ENCODE measurements around the gene CAMK2G.

The CAMK2G gene

GRCh38 chr10:73858750-73859427 lies 15.5 kb downstream of the CAMK2G start:
- H3K4me3 ChIP-seq (ENCODE audit: low read depth, low read length), result no peak overlapping the region
- no peaks in the 10 kb centered on the region for H3K27me3 ChIP-seq (ENCODE audit: control insufficient read depth, insufficient read depth, low read length)
- no peak overlapping the region for H3K27ac ChIP-seq (ENCODE audit: low read depth, low read length)
- no peaks in the 10 kb centered on the region for H3K4me1 ChIP-seq (ENCODE audit: control insufficient read depth, insufficient read depth, low read length)
- H3K9ac ChIP-seq (ENCODE audit: low read length), result no peak overlapping the region
- peaks cover 57% of the 10 kb centered on the region for H3K36me3 ChIP-seq (ENCODE audit: control insufficient read depth, insufficient read depth, low read length)
- H3K9me3 ChIP-seq (ENCODE audit: control insufficient read depth, insufficient read depth, low read depth, low read length), result no peaks in the 10 kb centered on the region

GRCh38 chr10:73858013-73858708 lies 16.2 kb downstream of the CAMK2G start:
- Histone ChIP-seq H3K27me3 (ENCODE audit: control insufficient read depth, insufficient read depth, low read length) (no peaks in the 10 kb centered on the region), H3K4me1 (ENCODE audit: control insufficient read depth, insufficient read depth, low read length) (no peaks in the 10 kb centered on the region), H3K9ac (ENCODE audit: low read length) (no peak overlapping the region), H3K4me3 (ENCODE audit: low read depth, low read length) (no peak overlapping the region), H3K9me3 (ENCODE audit: control insufficient read depth, insufficient read depth, low read depth, low read length) (no peaks in the 10 kb centered on the region), H3K36me3 (ENCODE audit: control insufficient read depth, insufficient read depth, low read length) (peaks cover 59% of the 10 kb centered on the region), H3K27ac (ENCODE audit: low read depth, low read length) (no peak overlapping the region)

- Histone ChIP-seq H3K36me3 (ENCODE audit: control insufficient read depth, insufficient read depth, low read length) (peaks cover 63% of the 10 kb centered on the region), H3K4me3 (ENCODE audit: low read depth, low read length) (no peak overlapping the region), H3K9me3 (ENCODE audit: control insufficient read depth, insufficient read depth, low read depth, low read length) (no peaks in the 10 kb centered on the region), H3K4me1 (ENCODE audit: control insufficient read depth, insufficient read depth, low read length) (no peaks in the 10 kb centered on the region), H3K27me3 (ENCODE audit: control insufficient read depth, insufficient read depth, low read length) (no peaks in the 10 kb centered on the region), H3K27ac (ENCODE audit: low read depth, low read length) (no peak overlapping the region), H3K9ac (ENCODE audit: low read length) (no peak overlapping the region)
Measured at GRCh38 chr10:73857446-73857845, 16.9 kb downstream of the CAMK2G start.

GRCh38 chr10:73856261-73856660 lies 18.1 kb downstream of the CAMK2G start:
- H3K9ac ChIP-seq (ENCODE audit: low read length), result no peak overlapping the region
- H3K4me1 ChIP-seq (ENCODE audit: control insufficient read depth, insufficient read depth, low read length), result peaks cover 2% of the 10 kb centered on the region; the same call in 1 of the 2 replicates
- H3K9me3 ChIP-seq (ENCODE audit: control insufficient read depth, insufficient read depth, low read depth, low read length), result no peaks in the 10 kb centered on the region
- H3K27me3 ChIP-seq (ENCODE audit: control insufficient read depth, insufficient read depth, low read length), result no peaks in the 10 kb centered on the region
- H3K27ac ChIP-seq (ENCODE audit: low read depth, low read length), result no peak overlapping the region
- H3K4me3 ChIP-seq (ENCODE audit: low read depth, low read length), result no peak overlapping the region
- peaks cover 69% of the 10 kb centered on the region for H3K36me3 ChIP-seq (ENCODE audit: control insufficient read depth, insufficient read depth, low read length)

- no peaks in the 10 kb centered on the region for H3K27me3 ChIP-seq (ENCODE audit: control insufficient read depth, insufficient read depth, low read length)
- H3K4me1 ChIP-seq (ENCODE audit: control insufficient read depth, insufficient read depth, low read length), result peaks cover 5% of the 10 kb centered on the region; the same call in 1 of the 2 replicates
- no peak overlapping the region for H3K9ac ChIP-seq (ENCODE audit: low read length)
- no peak overlapping the region for H3K27ac ChIP-seq (ENCODE audit: low read depth, low read length)
- H3K4me3 ChIP-seq (ENCODE audit: low read depth, low read length), result no peak overlapping the region
- peaks cover 62% of the 10 kb centered on the region for H3K36me3 ChIP-seq (ENCODE audit: control insufficient read depth, insufficient read depth, low read length)
- no peaks in the 10 kb centered on the region for H3K9me3 ChIP-seq (ENCODE audit: control insufficient read depth, insufficient read depth, low read depth, low read length)
Measured at GRCh38 chr10:73855413-73855812, 18.9 kb downstream of the CAMK2G start.

- Histone ChIP-seq H3K9ac (ENCODE audit: low read length) (no peak overlapping the region), H3K4me1 (ENCODE audit: control insufficient read depth, insufficient read depth, low read length) (peaks cover 5% of the 10 kb centered on the region; the same call in 1 of the 2 replicates), H3K9me3 (ENCODE audit: control insufficient read depth, insufficient read depth, low read depth, low read length) (no peaks in the 10 kb centered on the region), H3K27me3 (ENCODE audit: control insufficient read depth, insufficient read depth, low read length) (no peaks in the 10 kb centered on the region), H3K27ac (ENCODE audit: low read depth, low read length) (no peak overlapping the region), H3K4me3 (ENCODE audit: low read depth, low read length) (no peak overlapping the region), H3K36me3 (ENCODE audit: control insufficient read depth, insufficient read depth, low read length) (peaks cover 50% of the 10 kb centered on the region)
Measured at GRCh38 chr10:73854310-73854709, 20.0 kb downstream of the CAMK2G start.

- Histone ChIP-seq H3K4me1 (ENCODE audit: control insufficient read depth, insufficient read depth, low read length) (peaks cover 5% of the 10 kb centered on the region; the same call in 1 of the 2 replicates), H3K4me3 (ENCODE audit: low read depth, low read length) (no peak overlapping the region), H3K9me3 (ENCODE audit: control insufficient read depth, insufficient read depth, low read depth, low read length) (no peaks in the 10 kb centered on the region), H3K27me3 (ENCODE audit: control insufficient read depth, insufficient read depth, low read length) (no peaks in the 10 kb centered on the region), H3K9ac (ENCODE audit: low read length) (no peak overlapping the region), H3K27ac (ENCODE audit: low read depth, low read length) (no peak overlapping the region), H3K36me3 (ENCODE audit: control insufficient read depth, insufficient read depth, low read length) (peaks cover 50% of the 10 kb centered on the region)
Measured at GRCh38 chr10:73853196-73853595, 21.2 kb downstream of the CAMK2G start.

- Histone ChIP-seq H3K9ac (ENCODE audit: low read length) (peak overlapping the region; percentile 22), H3K4me1 (ENCODE audit: control insufficient read depth, insufficient read depth, low read length) (peaks cover 5% of the 10 kb centered on the region; the same call in 1 of the 2 replicates), H3K27ac (ENCODE audit: low read depth, low read length) (no peak overlapping the region; the same call in 1 of the 2 replicates), H3K9me3 (ENCODE audit: control insufficient read depth, insufficient read depth, low read depth, low read length) (no peaks in the 10 kb centered on the region), H3K27me3 (ENCODE audit: control insufficient read depth, insufficient read depth, low read length) (no peaks in the 10 kb centered on the region), H3K36me3 (ENCODE audit: control insufficient read depth, insufficient read depth, low read length) (peaks cover 58% of the 10 kb centered on the region), H3K4me3 (ENCODE audit: low read depth, low read length) (no peak overlapping the region)
Measured at GRCh38 chr10:73850863-73851461, 23.4 kb downstream of the CAMK2G start.

- H3K36me3 ChIP-seq (ENCODE audit: control insufficient read depth, insufficient read depth, low read length), result peaks cover 58% of the 10 kb centered on the region
- H3K4me1 ChIP-seq (ENCODE audit: control insufficient read depth, insufficient read depth, low read length), result peaks cover 5% of the 10 kb centered on the region; the same call in 1 of the 2 replicates
- H3K27ac ChIP-seq (ENCODE audit: low read depth, low read length), result no peak overlapping the region
- no peaks in the 10 kb centered on the region for H3K9me3 ChIP-seq (ENCODE audit: control insufficient read depth, insufficient read depth, low read depth, low read length)
- H3K27me3 ChIP-seq (ENCODE audit: control insufficient read depth, insufficient read depth, low read length), result no peaks in the 10 kb centered on the region
- H3K9ac ChIP-seq (ENCODE audit: low read length), result no peak overlapping the region
- no peak overlapping the region for H3K4me3 ChIP-seq (ENCODE audit: low read depth, low read length)
Measured at GRCh38 chr10:73850211-73850610, 24.1 kb downstream of the CAMK2G start.

- Histone ChIP-seq H3K9me3 (ENCODE audit: control insufficient read depth, insufficient read depth, low read depth, low read length) (no peaks in the 10 kb centered on the region), H3K36me3 (ENCODE audit: control insufficient read depth, insufficient read depth, low read length) (peaks cover 59% of the 10 kb centered on the region), H3K27ac (ENCODE audit: low read depth, low read length) (no peak overlapping the region), H3K27me3 (ENCODE audit: control insufficient read depth, insufficient read depth, low read length) (no peaks in the 10 kb centered on the region), H3K4me3 (ENCODE audit: low read depth, low read length) (no peak overlapping the region), H3K4me1 (ENCODE audit: control insufficient read depth, insufficient read depth, low read length) (peaks cover 5% of the 10 kb centered on the region; the same call in 1 of the 2 replicates), H3K9ac (ENCODE audit: low read length) (no peak overlapping the region)
Measured at GRCh38 chr10:73848821-73849489, 25.4 kb downstream of the CAMK2G start.
